GM21390 (cell line): ENCODE measurements around the gene RNF25.
A peak's percentile ranks its signal among the peaks of the same experiment; 100 is the strongest.
"Not testable (repeated sequence)": the region's sequence is repeated elsewhere in the genome, so short reads cannot be mapped to it uniquely, and the experiment has no call there.

Source experiments
- ATAC-seq: cut with Tn5 transposase; IDR thresholded peaks from one replicate; pipeline ENCODE4 v1.9.1; 2021; ENCODE audit not compliant: unreplicated experiment

Gene RNF25

GRCh38 chr2:218671654-218672566, at the start of gene RNF25, which contains the start of gene STK36:
Gene RNF25, minus strand, starts transcription at chr2:218672002. Its CDS starts 32 bp downstream, at chr2:218671970.
Gene STK36, plus strand, starts transcription at chr2:218672086. Its CDS starts 744 bp downstream, at chr2:218672830.
- peak; percentile 94 for ATAC-seq

GRCh38 chr2:218721488-218721887, 49.7 kb upstream of the RNF25 start:
- no peak for ATAC-seq

- ATAC-seq, result no peak
Measured at GRCh38 chr2:218720048-218721041, 48.5 kb upstream of the RNF25 start.

- ATAC-seq, result no peak
Measured at GRCh38 chr2:218719457-218719856, 47.7 kb upstream of the RNF25 start.

- no peak for ATAC-seq
Measured at GRCh38 chr2:218718058-218718457, 46.3 kb upstream of the RNF25 start.

GRCh38 chr2:218717262-218717661, 45.5 kb upstream of the RNF25 start:
- no peak for ATAC-seq

GRCh38 chr2:218716070-218716469, 44.3 kb upstream of the RNF25 start:
- ATAC-seq, result no peak

GRCh38 chr2:218713922-218714321, 42.1 kb upstream of the RNF25 start:
- no peak for ATAC-seq

GRCh38 chr2:218711550-218711929, 39.7 kb upstream of the RNF25 start:
- ATAC-seq, result no peak

- ATAC-seq, result peak; percentile 91
Measured at GRCh38 chr2:218710687-218711549, 39.1 kb upstream of the RNF25 start, which contains the start of gene TTLL4. Gene TTLL4, plus strand, starts transcription at chr2:218710835. Its CDS starts 26,842 bp downstream, at chr2:218737677.

- peak; percentile 1 for ATAC-seq
Measured at GRCh38 chr2:218710334-218710686, 38.5 kb upstream of the RNF25 start.

GRCh38 chr2:218709908-218710307, 38.1 kb upstream of the RNF25 start:
- no peak for ATAC-seq

- ATAC-seq, result peak; percentile 27
Measured at GRCh38 chr2:218708086-218708485, 36.3 kb upstream of the RNF25 start.

GRCh38 chr2:218703341-218703740, 31.5 kb upstream of the RNF25 start:
- no peak for ATAC-seq

GRCh38 chr2:218701806-218702205, 30.0 kb upstream of the RNF25 start:
- no peak for ATAC-seq

- ATAC-seq, result no peak
Measured at GRCh38 chr2:218698885-218699284, 27.1 kb upstream of the RNF25 start.

- no peak for ATAC-seq
Measured at GRCh38 chr2:218694405-218695145, 22.8 kb upstream of the RNF25 start.

- ATAC-seq, result no peak
Measured at GRCh38 chr2:218691234-218691633, 19.4 kb upstream of the RNF25 start.

- not testable (repeated sequence) for ATAC-seq
Measured at GRCh38 chr2:218687400-218688060, 15.7 kb upstream of the RNF25 start.
